ENCODE data around the gene SLC29A4.

GRCh38 chr7:5289355-5289754 is 6.6 kb downstream of the SLC29A4 start:
- no peak for TF ChIP-seq CTCF (tag by site-specific recombination; IDR thresholded peaks at IDR 0.05)
- no peak for TF ChIP-seq YY1 (tag by site-specific recombination; IDR thresholded peaks at IDR 0.05)
- TF ChIP-seq ZNF623 (tag by site-specific recombination; IDR thresholded peaks at IDR 0.05), result no peak
- TF ChIP-seq PRDM1 (tag by site-specific recombination; IDR thresholded peaks at IDR 0.05), result no peak
- TF ChIP-seq ZNF792 (tag by site-specific recombination; IDR thresholded peaks at IDR 0.05), result no peak
- no peak for TF ChIP-seq ZNF280C (tag by site-specific recombination; IDR thresholded peaks at IDR 0.05)
- no peak for TF ChIP-seq ZNF549 (tag by site-specific recombination; IDR thresholded peaks at IDR 0.05)
